A204.1 (cell line): ENCODE data around the gene C1R.

Experiments
- FAIRE-seq: peaks from 2 replicates; lab custom pipeline; 2012; peaks lifted over from hg19 to GRCh38; lab: Jason Lieb, UNC

The C1R gene

GRCh38 chr12:7096006-7096932, 4.0 kb upstream of the C1R start:
- no peak for FAIRE-seq

- FAIRE-seq = no peak
Measured at GRCh38 chr12:7093892-7094291, 1.6 kb upstream of the C1R start.

GRCh38 chr12:7093486-7093885, 1.2 kb upstream of the C1R start:
- no peak for FAIRE-seq

DNA sequence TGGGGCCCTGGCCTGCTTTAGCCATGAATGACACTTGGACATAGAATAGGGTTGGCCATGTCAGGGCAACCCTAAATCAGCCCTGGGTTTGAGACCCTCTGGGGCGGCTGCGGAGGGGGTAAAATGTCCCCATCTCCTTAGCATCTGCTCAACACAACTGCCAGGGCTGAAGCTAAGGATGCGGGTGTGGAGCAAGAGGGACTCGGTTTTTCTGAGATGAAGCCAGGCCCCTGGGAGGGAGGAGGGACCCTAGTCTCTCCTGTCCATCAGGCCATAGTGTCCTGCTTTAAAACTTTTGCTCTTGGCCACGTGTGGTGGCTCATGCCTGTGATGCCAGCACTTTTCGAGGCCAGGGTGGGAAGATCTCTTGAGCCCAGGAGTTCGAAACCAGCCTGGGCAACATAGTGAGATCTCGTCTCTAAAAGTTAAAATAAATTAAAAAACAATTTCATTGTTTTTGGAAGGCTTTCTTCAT, 778 bp upstream of the C1R start:
- FAIRE-seq = no peak

DNA sequence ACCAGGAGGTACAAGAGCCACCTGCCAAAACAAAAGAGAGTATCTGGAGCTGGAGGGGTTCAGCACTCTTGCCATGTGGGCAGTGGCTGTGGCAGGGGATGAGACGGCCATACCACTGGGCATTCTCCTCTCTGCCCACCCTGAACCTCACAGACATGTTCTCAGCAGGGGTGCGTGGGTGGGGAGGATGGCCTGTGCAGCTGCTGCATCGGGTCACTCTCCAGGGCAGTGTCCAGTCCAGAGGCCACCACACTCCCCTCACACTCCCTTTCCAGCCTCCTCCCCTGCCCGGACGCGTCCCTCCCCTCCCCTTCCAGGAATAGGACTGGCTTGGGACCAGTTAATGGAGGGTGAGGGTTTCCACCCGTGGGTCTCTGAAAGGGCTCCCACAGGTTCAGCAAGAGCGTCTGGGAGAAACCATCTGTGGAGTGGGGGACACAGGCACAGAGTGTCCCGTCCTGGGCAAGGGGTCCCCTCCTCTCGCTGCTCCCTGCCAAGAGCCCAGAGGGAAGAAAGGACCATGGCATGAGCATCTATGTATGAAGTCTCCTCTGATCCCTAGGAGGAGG, 501 bp downstream of the C1R start:
- no peak for FAIRE-seq

DNA sequence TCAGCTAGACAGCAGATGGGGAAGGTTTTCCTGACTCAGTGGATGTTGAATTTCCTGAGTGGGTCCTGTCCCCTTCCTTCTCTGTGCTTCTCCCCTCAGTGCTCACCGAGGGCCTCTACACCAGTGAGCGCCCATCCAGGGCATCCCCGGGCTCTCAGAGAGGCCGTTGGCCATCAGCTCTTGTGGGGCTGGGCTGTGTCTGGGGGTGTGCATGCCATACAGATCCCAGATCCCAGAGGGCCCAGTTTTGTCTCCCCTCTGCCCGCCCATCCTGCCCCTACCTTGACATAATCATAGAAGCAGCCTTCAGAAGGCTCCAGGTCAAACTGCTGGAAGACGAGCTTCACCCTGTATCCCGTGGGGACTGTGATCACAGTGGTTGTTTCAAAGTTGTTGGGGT, 1.1 kb downstream of the C1R start:
- no peak for FAIRE-seq

DNA sequence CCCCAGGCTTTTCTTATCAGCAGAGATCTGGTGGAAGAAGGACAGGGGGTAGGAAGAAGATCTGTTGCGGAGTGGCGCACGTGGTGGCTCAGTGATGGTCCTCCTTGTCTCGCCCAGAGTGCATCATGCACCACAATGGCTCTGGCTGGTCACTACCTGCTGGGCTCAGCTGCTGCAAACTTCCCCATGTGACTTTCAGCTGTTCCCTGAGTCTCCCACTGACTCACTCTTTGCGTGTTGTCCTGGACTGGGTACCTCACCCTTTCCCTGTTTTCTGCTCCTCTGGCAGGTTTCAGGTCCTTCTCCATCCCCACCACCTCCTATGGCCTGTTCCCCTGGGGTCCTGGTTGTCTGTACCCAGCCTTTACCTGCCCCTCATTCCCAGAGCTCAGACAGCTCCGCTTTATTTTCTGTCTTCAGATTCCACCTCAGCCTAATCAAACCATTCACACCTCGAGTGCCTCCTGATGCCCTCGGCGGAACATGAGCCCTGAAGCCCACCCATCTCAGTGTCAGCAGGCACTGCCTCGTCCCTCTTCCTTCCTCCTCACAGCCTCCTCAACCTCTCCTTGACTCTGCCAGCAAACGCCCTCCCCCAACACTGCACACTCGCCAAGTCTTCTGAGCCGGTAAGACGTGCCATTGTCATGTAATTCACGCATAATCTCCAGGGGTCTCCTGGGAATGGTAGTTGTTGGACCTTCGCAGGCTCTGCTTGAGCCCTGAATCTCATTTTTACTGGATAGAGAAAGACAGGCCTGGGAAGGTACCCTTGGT, 1.8 kb downstream of the C1R start:
- no peak for FAIRE-seq

DNA sequence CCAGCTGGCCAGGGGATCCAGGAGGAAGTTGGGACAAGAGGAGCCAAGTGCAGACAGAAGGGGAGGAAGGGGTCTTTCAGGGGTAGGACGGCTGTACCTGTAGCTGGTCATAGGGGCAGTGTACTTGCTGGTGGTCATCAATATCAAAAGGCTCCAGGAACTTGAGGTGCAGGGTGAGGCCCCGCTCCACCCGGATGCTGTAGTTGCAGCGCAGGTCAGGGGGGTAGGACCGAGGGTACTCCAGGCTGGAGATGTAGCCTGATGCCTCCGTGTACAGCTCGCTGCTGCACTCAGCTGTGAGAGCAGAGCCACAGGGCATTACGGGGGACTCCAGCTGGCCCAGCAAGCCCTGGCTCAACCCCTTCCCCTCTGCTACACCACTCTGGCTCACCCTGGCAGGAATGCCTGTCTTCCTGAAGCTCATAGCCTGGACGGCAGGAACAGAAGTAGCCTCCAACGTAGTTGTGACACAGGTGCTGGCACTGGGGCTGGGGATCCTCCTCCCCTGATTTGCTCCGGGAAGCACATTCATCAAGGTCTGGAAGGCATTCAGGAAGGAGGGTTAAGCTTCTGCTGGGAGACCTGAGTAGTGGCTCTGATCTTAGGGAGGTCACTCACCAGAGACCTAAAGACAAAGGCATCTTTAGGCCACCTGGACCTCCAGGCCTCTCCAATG, 2.9 kb downstream of the C1R start:
- no peak for FAIRE-seq

DNA sequence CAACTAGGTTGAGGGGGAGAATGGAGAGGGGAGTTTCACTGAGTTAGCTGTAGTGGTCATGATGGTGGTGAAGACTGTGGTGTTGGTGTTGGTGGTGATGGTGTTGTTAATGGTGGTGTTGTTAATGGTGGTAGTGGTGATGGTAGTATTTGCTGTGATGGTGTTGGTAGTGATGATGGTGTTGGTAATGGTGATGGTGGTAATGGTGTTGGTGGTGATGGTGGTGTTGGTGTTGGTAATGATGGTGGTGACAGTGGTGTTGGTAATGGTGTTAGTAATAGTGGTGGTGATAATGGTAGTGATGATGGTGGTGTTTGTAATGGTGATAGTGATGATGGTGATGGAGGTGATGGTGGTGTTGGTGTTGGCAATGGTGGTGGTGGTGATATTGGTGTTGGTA, 9.1 kb downstream of the C1R start:
- no peak for FAIRE-seq

GRCh38 chr12:7081037-7081436, 11.2 kb downstream of the C1R start:
- FAIRE-seq = no peak

DNA sequence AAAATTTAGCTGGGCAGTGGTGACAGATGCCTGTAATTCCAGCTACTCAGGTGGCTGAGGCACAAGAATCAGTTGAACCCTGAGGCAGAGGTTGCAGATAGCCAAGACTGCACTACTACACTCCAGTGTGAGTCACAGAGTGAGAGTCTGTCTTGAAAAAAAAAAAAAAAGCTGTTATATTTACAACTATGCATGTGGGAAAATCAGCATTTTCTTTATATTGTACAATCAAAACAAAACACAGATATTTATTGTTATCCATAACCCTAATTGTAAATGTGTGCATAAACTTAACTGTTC, 12.5 kb downstream of the C1R start:
- FAIRE-seq = no peak

DNA sequence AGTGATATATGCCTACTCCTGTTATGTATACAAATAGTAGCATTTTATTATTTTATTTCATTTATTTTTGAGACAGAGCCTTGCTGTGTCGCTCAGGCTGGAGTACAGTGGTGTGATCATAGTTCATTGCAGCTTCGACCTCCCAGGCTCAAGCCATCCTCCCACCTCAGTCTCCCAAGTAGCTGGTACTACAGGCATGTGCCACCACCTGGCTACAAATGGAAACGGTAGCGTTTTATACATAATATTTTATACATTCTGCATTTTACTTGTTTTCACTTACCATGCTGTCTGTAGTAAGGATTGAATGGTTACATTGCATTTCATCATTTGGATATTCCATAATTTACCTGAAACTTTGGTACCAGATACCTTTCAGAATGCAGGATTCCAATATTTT, 14.1 kb downstream of the C1R start:
- FAIRE-seq = no peak

GRCh38 chr12:7076493-7076892, 15.8 kb downstream of the C1R start:
- FAIRE-seq = no peak

GRCh38 chr12:7075939-7076338, 16.3 kb downstream of the C1R start:
- no peak for FAIRE-seq

- no peak for FAIRE-seq
Measured at GRCh38 chr12:7075518-7075917, 16.7 kb downstream of the C1R start.

DNA sequence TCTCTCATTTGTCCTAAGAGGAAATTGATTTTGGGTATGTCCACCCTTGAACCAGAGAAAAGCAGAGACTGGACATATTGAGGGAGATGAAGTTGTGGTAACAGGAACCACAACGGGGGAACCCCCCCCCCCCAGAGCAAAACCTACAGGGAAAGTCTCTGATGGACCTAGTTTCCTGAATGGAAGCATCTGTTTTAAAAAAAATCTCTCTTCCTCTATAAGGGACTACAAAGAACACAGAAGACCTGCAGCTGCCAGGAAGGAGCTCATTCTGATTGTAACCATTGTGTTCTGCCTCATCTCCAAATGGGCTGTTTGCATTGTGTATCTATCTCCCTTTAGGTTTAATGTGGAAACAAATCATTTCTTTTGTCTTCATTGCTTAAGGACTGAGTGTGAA, 18.3 kb downstream of the C1R start:
- no peak for FAIRE-seq

GRCh38 chr12:7072554-7072953, 19.7 kb downstream of the C1R start:
- FAIRE-seq = no peak

DNA sequence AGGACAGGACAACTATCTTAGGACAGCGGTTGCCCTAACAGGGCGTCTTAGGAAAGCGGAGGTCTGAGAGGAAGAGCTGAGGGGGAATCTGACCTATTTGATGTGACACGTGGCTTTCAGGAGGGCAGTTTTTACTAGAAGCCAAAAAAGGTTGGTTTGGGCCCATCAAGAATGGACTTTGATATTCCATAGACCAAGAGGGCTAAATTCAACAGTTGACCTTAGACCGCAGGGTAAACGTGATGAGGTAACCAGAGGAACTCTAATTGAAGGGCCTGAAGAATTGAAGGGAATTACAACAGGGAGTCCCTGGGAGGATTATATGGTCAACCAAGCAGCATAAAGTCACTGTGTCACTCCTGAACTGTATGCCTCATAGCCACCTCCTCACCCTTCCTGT, 20.2 kb downstream of the C1R start:
- FAIRE-seq = no peak

DNA sequence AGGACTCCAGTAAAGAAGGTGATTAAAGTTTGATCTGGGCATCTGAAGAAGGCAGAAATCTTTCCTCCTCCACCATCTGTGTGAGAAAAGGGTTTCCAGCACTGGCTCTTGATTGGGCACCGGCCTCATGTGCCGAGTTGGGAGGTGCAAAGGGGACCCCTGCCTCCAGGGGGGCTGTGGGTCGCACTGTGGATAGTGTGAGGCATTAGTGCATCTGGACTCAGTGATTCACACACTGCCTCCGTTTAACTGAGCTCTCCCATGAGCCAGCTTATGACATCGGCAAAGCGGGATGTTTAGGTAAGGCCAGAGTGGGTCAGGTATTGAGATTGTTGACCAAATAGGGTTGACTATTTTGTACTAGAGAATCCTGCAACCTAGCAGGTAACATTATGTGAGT, 22.9 kb downstream of the C1R start:
- no peak for FAIRE-seq

DNA sequence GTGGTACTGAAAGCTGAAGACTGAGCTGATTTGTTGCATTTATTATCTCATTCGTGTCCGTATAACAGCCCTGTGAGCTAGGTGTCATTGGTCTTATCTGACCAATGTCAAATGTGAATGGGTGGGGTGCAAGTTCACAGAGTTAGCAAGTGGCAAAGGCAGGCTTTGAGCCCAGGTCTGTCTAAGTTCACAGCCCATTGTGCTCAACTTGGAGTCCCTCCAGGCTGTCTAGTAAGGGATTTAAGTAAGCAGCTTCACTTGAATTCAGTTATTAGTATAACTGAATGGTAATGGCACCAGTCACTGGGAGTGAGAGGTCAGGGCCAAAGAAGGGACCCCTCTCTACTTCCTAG, 23.3 kb downstream of the C1R start:
- no peak for FAIRE-seq

DNA sequence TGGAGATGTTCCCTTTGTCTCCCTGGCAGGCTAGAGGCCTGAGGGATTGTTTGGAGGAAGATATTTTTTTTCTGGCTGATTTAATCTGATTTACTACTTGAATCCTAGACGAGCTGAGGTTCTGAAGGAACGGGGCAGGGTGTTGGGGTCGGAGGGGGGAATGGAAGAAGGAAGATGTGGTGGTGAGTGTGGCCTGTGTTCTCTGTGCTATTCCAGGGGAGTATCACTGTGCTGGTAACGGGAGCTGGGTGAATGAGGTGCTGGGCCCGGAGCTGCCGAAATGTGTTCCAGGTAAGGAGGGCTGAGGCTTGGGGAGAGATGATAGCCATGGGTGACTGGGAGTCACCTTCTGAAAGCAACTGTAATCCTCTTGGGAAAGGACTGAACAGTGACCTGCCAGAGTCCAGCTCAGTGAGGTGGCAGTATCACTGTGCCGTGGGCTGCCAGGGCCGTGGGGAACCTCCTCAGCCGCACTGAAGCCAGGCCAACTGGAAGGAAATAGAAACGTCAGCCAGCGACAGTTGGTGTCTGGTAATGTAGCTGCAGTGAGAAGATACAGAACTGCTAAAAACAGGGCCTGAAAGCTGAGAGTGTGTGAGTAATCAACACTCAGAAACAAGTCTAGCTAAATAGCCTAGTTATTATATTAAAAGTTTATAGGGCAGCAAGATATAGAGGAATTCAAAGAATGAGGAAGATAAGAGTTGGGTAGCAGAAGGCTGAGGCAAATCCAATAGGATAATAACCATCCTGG, 23.8 kb downstream of the C1R start:
- no peak for FAIRE-seq

GRCh38 chr12:7067096-7067495, 25.1 kb downstream of the C1R start:
- FAIRE-seq = no peak
